Measurements from ENCODE around the gene SPPL2B. TPM values are rescaled to one million over a fixed set of nuclear protein-coding genes. Genes with fewer than 3 reads are reported as not detected.

SPPL2B gene
- total RNA-seq, 4 donors from 2014 or later: 196 to 448 (median 270) TPM

DNA sequence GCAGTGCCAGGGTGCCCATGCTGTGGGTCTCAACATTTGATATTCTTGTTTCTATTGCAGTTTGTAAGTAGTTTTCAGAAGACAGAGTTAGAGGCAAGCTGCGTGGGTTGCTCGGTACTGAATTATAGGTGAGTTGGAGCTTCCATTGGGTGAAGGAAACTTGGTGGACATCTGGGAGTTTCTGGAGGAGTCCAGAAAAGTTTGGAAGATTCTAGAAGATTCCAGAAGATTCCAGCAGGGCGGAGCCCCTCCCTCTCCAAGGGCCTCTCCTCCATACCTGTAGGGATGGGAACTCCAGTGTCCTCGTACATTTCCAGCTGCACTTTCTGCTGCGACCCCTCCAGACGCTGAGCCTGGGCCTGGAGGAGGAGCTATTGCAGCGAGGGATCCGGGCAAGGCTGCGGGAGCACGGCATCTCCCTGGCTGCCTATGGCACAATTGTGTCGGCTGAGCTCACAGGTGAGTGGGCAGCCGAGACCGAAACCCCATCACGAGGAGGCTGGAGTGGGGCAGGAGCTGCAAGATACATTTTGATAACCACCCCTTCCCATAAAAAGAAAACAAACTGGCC, 70.3 kb downstream of the SPPL2B start:
- no peaks in the 10 kb centered on the region for H3K36me3 ChIP-seq
- peaks cover 0 to 5% (median 0%) of the 10 kb centered on the region in 4 donors for H3K4me1 ChIP-seq
- H3K27me3 ChIP-seq: no peaks in the 10 kb centered on the region
- no peak for DNase-seq
- no peak overlapping the region for H3K4me3 ChIP-seq
- no peak overlapping the region for H3K27ac ChIP-seq
- H3K9me3 ChIP-seq: no peaks in the 10 kb centered on the region
- TF ChIP-seq, protein P1, sequence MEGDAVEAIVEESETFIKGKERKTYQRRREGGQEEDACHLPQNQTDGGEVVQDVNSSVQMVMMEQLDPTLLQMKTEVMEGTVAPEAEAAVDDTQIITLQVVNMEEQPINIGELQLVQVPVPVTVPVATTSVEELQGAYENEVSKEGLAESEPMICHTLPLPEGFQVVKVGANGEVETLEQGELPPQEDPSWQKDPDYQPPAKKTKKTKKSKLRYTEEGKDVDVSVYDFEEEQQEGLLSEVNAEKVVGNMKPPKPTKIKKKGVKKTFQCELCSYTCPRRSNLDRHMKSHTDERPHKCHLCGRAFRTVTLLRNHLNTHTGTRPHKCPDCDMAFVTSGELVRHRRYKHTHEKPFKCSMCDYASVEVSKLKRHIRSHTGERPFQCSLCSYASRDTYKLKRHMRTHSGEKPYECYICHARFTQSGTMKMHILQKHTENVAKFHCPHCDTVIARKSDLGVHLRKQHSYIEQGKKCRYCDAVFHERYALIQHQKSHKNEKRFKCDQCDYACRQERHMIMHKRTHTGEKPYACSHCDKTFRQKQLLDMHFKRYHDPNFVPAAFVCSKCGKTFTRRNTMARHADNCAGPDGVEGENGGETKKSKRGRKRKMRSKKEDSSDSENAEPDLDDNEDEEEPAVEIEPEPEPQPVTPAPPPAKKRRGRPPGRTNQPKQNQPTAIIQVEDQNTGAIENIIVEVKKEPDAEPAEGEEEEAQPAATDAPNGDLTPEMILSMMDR (IDR thresholded peaks at IDR 0.05): no peak
- TF ChIP-seq POLR2A (IDR thresholded peaks at IDR 0.05): no peak

DNA sequence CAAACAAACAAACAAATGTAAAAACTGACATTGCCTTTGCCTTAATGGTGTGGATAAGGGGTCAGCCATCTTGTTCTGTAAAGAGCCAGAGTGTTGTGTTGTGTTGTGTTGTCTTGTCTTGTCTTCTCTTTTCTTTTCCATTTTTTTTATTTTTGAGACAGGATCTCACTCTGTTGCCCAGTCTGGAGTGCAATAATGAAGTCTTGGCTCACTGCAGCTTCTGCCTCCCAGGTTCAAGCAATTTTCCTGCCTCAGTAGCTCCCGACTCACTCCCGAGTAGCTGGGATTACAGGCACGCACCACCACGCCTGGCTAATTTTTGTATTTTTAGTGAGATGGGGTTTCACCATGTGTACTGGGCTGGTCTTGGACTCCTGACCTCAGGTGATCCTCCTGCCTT, 71.1 kb downstream of the SPPL2B start:
- peaks cover 0 to 5% (median 0%) of the 10 kb centered on the region in 4 donors for H3K4me1 ChIP-seq
- no peak overlapping the region for H3K4me3 ChIP-seq
- no peaks in the 10 kb centered on the region for H3K36me3 ChIP-seq
- H3K27me3 ChIP-seq: no peaks in the 10 kb centered on the region
- no peak for TF ChIP-seq POLR2A (IDR thresholded peaks at IDR 0.05)
- TF ChIP-seq, protein P1 (IDR thresholded peaks at IDR 0.05): no peak
- H3K9me3 ChIP-seq: no peaks in the 10 kb centered on the region
- no peak overlapping the region for H3K27ac ChIP-seq
- DNase-seq: no peak

Other genes starting within 250 kb of the SPPL2B start
- 10 to 100 TPM; 32.6 to 55.3 (median 35.1) TPM for gene MOB3A, start 232.4 kb upstream of the SPPL2B start, total RNA-seq
- gene IZUMO4, start 231.8 kb upstream of the SPPL2B start, total RNA-seq: 1 to 10 TPM; 1.3 to 9.9 (median 3.8) TPM
- 100 to 1,000 TPM; 104 to 136 (median 122) TPM for gene AP3D1, start 177.1 kb upstream of the SPPL2B start, total RNA-seq
- 100 to 1,000 TPM in 1 of 4 donors, 10 to 100 TPM in 3; 67.8 to 167 (median 74.0) TPM for gene DOT1L, start 164.8 kb upstream of the SPPL2B start, total RNA-seq
- gene PLEKHJ1, start 92.4 kb upstream of the SPPL2B start, total RNA-seq: 100 to 1,000 TPM; 156 to 298 (median 227) TPM
- gene SF3A2, start 91.9 kb upstream of the SPPL2B start, total RNA-seq: 100 to 1,000 TPM in 1 of 4 donors, 10 to 100 TPM in 3; 38.7 to 133 (median 72.3) TPM
- gene AMH, start 79.4 kb upstream of the SPPL2B start, total RNA-seq: 1 to 10 TPM in 2 of 4 donors, under 1 TPM in 1, not detected in 1; 0.95 to 4.7 (median 1.6) TPM
- gene JSRP1, start 72.3 kb upstream of the SPPL2B start, total RNA-seq: not detected
- gene PEAK3, start 46.5 kb upstream of the SPPL2B start, total RNA-seq: 1 to 10 TPM; 1.2 to 5.8 (median 2.6) TPM
- 1 to 10 TPM in 1 of 4 donors, under 1 TPM in 1, not detected in 2; 0.54 to 5.0 TPM for gene LINGO3, start 20.5 kb upstream of the SPPL2B start, total RNA-seq
- gene LSM7, start 98 bp upstream of the SPPL2B start, total RNA-seq: 100 to 1,000 TPM in 2 of 4 donors, 10 to 100 TPM in 2; 59.8 to 152 (median 109) TPM
- 1 to 10 TPM in 1 of 4 donors, under 1 TPM in 2, not detected in 1; 0.54 to 2.5 (median 0.85) TPM for gene TMPRSS9, start 31.6 kb downstream of the SPPL2B start, total RNA-seq
- gene TIMM13, start 98.9 kb downstream of the SPPL2B start, total RNA-seq: 10 to 100 TPM; 28.1 to 44.4 (median 44.0) TPM
- 10 to 100 TPM; 21.0 to 52.8 (median 21.4) TPM for gene LMNB2, start 128.3 kb downstream of the SPPL2B start, total RNA-seq
- 100 to 1,000 TPM in 1 of 4 donors, 10 to 100 TPM in 3; 35.5 to 278 (median 54.9) TPM for gene GADD45B, start 147.4 kb downstream of the SPPL2B start, total RNA-seq

All from Peyer's patch (tissue), 4 donors.